K562 (cell line): ENCODE measurements around the gene PIGH. TPM values are rescaled to one million over a fixed set of nuclear protein-coding genes. Genes with fewer than 3 reads are reported as not detected.

Experiments
- ATAC-seq: fragments of 200-7000 bp; cut with Tn5 transposase; 3 replicates; pipeline ENCODE4 v1.9.1; 2020; ENCODE audit warnings: moderate library complexity
- BruUV-seq: library from RNA; stranded (reverse); fragments of 400-500 nt; replicated peaks from 2 replicates; lab custom pipeline; 2021; lab: Mats Ljungman, UMichigan
- CTCF ChIA-PET: fragments of 300-600 bp; formaldehyde crosslinking; extraction: SDS; loops from one replicate; lab custom pipeline; 2021; ENCODE audit warnings: low intra/inter-chr PET ratio; lab: Yijun Ruan, JAX
- POLR2A ChIA-PET: fragments of 300-600, 350-650 bp; sonication (Branson Sonifier 250); formaldehyde crosslinking; extraction: SDS; loops from one replicate; lab custom pipeline; 2021; ENCODE audit warnings: antibody characterized with exemption, inconsistent platforms; lab: Yijun Ruan, JAX
- DNase-seq, 4 experiments: peaks; one replicate each; pipeline versions ENCODE4 v3.0.0 to v3.0.0-alpha.2; 2011 to 2018; ENCODE audit warnings: low spot score in 3 of 4, mixed read lengths in 3 of 4; ENCODE audit errors: extremely low read depth in 1 of 4
- FAIRE-seq: peaks from 2 replicates; lab custom pipeline; 2011; peaks lifted over from hg19 to GRCh38; lab: Jason Lieb, UNC
- H2AFZ ChIP-seq: 2 replicates; pipeline ENCODE4 v1.6.0; 2011; ENCODE audit warnings: low read depth, low read length, control low read depth, inconsistent platforms
- H3K27ac ChIP-seq: fragments of 200-600 bp; 3 replicates; pipeline ENCODE4 v1.8.0; 2011; ENCODE audit warnings: low read depth, mild to moderate bottlenecking, control low read depth, inconsistent platforms, low read length, moderate library complexity, mixed read lengths; ENCODE audit errors: extremely low read depth
- H3K27me3 ChIP-seq, 2 experiments: fragments of 300-600 bp in 1 of 2; 2 replicates in 1 of 2; 3 replicates in 1 of 2; pipeline versions ENCODE4 v1.6.0 to v1.8.0; 2011; ENCODE audit warnings: inconsistent platforms in 2 of 2, low read length in 2 of 2, mild to moderate bottlenecking in 1 of 2, mixed read lengths in 1 of 2, moderate library complexity in 1 of 2; ENCODE audit not compliant: control insufficient read depth in 2 of 2, insufficient read depth in 2 of 2
- H3K36me3 ChIP-seq: fragments of 300-600 bp; 3 replicates; pipeline ENCODE4 v1.8.0; 2011; ENCODE audit warnings: mild to moderate bottlenecking, low read length, inconsistent platforms; ENCODE audit not compliant: control insufficient read depth, insufficient read depth
- H3K4me1 ChIP-seq, 2 experiments: fragments of 200-600 bp in 1 of 2; replicated peaks in 1 of 2; 2 replicates in 1 of 2; 3 replicates in 1 of 2; pipeline versions ENCODE4 v1.5.1 to v1.8.0; 2011; ENCODE audit warnings: inconsistent platforms in 2 of 2, low read length in 2 of 2, mild to moderate bottlenecking in 1 of 2, mixed read lengths in 1 of 2, moderate library complexity in 1 of 2; ENCODE audit not compliant: control insufficient read depth in 2 of 2, insufficient read depth in 2 of 2
- H3K4me2 ChIP-seq: 2 replicates; pipeline ENCODE4 v1.6.1; 2011; ENCODE audit warnings: low read length, control low read depth, inconsistent platforms, mixed read lengths; ENCODE audit not compliant: insufficient read depth
- H3K4me3 ChIP-seq: fragments of 200-600 bp; sonication (generic), shearing (Covaris generic); 2 replicates; pipeline ENCODE4 v1.5.1; 2016; ENCODE audit warnings: control low read depth, inconsistent platforms
- H3K79me2 ChIP-seq: fragments of 200-600 bp; 3 replicates; pipeline ENCODE4 v1.8.0; 2011; ENCODE audit warnings: low read length, inconsistent platforms; ENCODE audit not compliant: control insufficient read depth, insufficient read depth
- H3K9ac ChIP-seq, 2 experiments: 2 replicates each; pipeline versions ENCODE4 v1.6.0 to v1.6.1; 2011; ENCODE audit warnings: low read depth in 2 of 2, low read length in 2 of 2, control low read depth in 1 of 2, inconsistent platforms in 1 of 2, mild to moderate bottlenecking in 1 of 2, mixed read lengths in 1 of 2; ENCODE audit not compliant: insufficient read depth in 1 of 2
- H3K9me1 ChIP-seq: one replicate; pipeline ENCODE4 v1.6.0; 2011; ENCODE audit warnings: inconsistent platforms, mild to moderate bottlenecking, low read length, moderate library complexity; ENCODE audit not compliant: control insufficient read depth, insufficient read depth
- H3K9me3 ChIP-seq: replicated peaks from 2 replicates; pipeline ENCODE4 v1.5.1; 2011; ENCODE audit warnings: low read depth, low read length, inconsistent platforms; ENCODE audit not compliant: control insufficient read depth, insufficient read depth
- H4K20me1 ChIP-seq: replicated peaks from 2 replicates; pipeline ENCODE4 v1.6.1; 2011; ENCODE audit warnings: low read length, inconsistent platforms, mixed read lengths; ENCODE audit not compliant: control insufficient read depth, insufficient read depth
- ETV1 ChIP-seq: fragments of 450-650 bp; conservative IDR thresholded peaks from 2 replicates; pipeline ENCODE4 v1.6.1; 2016; ENCODE audit warnings: missing genetic modification characterization, control low read depth, low read depth, missing compliant biosample characterization
- HMGXB4 ChIP-seq: sonication (generic); formaldehyde crosslinking; IDR thresholded peaks from 2 replicates; pipeline ENCODE4 v1.8.1; 2023; ENCODE audit warnings: mild to moderate bottlenecking, missing genetic modification reagents
- HNRNPL ChIP-seq: fragments of 200-400 bp; formaldehyde crosslinking; IDR thresholded peaks from 2 replicates; pipeline ENCODE4 v1.6.1; 2017; ENCODE audit warnings: low read depth, mild to moderate bottlenecking, low read length
- IFI16 ChIP-seq: fragments of 250-450 bp; sonication (Bioruptor Pico); IDR thresholded peaks from 2 replicates; pipeline ENCODE4 v2.1.2; 2022; ENCODE audit warnings: mild to moderate bottlenecking, inconsistent platforms
- NFATC3 ChIP-seq: fragments of 450-650 bp; IDR thresholded peaks from 2 replicates; pipeline ENCODE4 v1.6.1; 2017; ENCODE audit warnings: mild to moderate bottlenecking
- PRDM10 ChIP-seq: fragments of 450-650 bp; IDR thresholded peaks from 2 replicates; pipeline ENCODE4 v1.6.1; 2018; ENCODE audit not compliant: partially characterized antibody
- PTTG1 ChIP-seq: fragments of 450-650 bp; IDR thresholded peaks from 2 replicates; pipeline ENCODE4 v1.6.1; 2016; ENCODE audit warnings: low read depth, mild to moderate bottlenecking, missing genetic modification characterization, missing compliant biosample characterization
- RNF2 ChIP-seq: sonication (generic); IDR thresholded peaks from 2 replicates; pipeline ENCODE4 v1.6.1; 2016
- SAFB2 ChIP-seq: fragments of 200-400 bp; formaldehyde crosslinking; IDR thresholded peaks from 2 replicates; pipeline ENCODE4 v1.6.1; 2018; ENCODE audit warnings: borderline replicate concordance, low read length, low read depth, moderate library complexity; ENCODE audit not compliant: severe bottlenecking
- SUPT5H ChIP-seq: fragments of 450-650 bp; IDR thresholded peaks from 2 replicates; pipeline ENCODE4 v1.6.1; 2016
- TOE1 ChIP-seq, 2 experiments: fragments of 450-650 bp in 1 of 2; sonication (generic) in 1 of 2; formaldehyde crosslinking in 1 of 2; IDR thresholded peaks; 2 replicates each; pipeline versions ENCODE4 v1.7.1 to v1.8.0; 2016 to 2022; ENCODE audit warnings: borderline replicate concordance in 2 of 2, mild to moderate bottlenecking in 2 of 2, antibody characterized with exemption in 1 of 2, inconsistent platforms in 1 of 2, low read depth in 1 of 2, missing genetic modification reagents in 1 of 2, moderate library complexity in 1 of 2
- XRCC3 ChIP-seq: fragments of 450-650 bp; IDR thresholded peaks from 2 replicates; pipeline ENCODE4 v1.6.1; 2017; ENCODE audit warnings: mild to moderate bottlenecking, moderate library complexity
- ZFP91 ChIP-seq: sonication (generic); formaldehyde crosslinking; IDR thresholded peaks from 2 replicates; pipeline ENCODE4 v1.8.0; 2022; ENCODE audit warnings: mild to moderate bottlenecking, missing genetic modification reagents
- WGBS: fragments of 100-300 bp; shearing (Covaris generic); methylation state at CpG from one replicate; pipeline ENCODE4 v1.1.6; 2016; ENCODE audit warnings: low coverage, mixed read lengths; ENCODE audit not compliant: insufficient coverage; ENCODE audit errors: missing lambda C conversion rate; 5-methylcytosine and 5-hydroxymethylcytosine counted together
- in situ Hi-C: fragments of 300-500 bp; cut with MboI; formaldehyde crosslinking; loops from 4 replicates; pipeline ENCODE4 v1.15.0; 2018; ENCODE audit warnings: inconsistent platforms, mixed read lengths
- intact Hi-C: fragments of 100-400 bp; cut with micrococcal nuclease; formaldehyde crosslinking; loops from 2 replicates; pipeline ENCODE4 v1.14.2; 2022
- polyA plus RNA-seq, 8 experiments: library from polyadenylated mRNA; depleted of rRNA in 4 of 8; stranded (reverse) in 5 of 8; unstranded in 3 of 8; fragments of >200 nt; fragmentation: Nextera tagmentation in 2 of 8; fragmentation: Illumina TruSeq in 1 of 8; extraction: Ambion mirVana in 2 of 8; extraction: Trizol in 1 of 8; gene quantifications; 2 replicates each; pipeline versions ENCODE4 v1.2.1 to v1.2.3, GENCODE V29; 2011 to 2014; ENCODE audit warnings: inconsistent platforms in 1 of 8, missing spikeins in 1 of 8
- total RNA-seq, 7 experiments: library from RNA; depleted of rRNA in 6 of 7; stranded (reverse); fragments of >200 nt in 6 of 7; fragmentation: Illumina TruSeq in 2 of 7; extraction: Trizol in 2 of 7; gene quantifications; 2 replicates each; pipeline versions ENCODE4 v1.2.1 to v1.2.3, GENCODE V29; 2011 to 2021; ENCODE audit warnings: low replicate concordance in 1 of 7

PIGH gene
- total and polyA plus RNA-seq, 9 of the 15 experiments (the other 6 are each of a cell fraction or from before 2014, with no cell fraction given): 21.1 to 53.4 (median 24.7) TPM

- DNase-seq (peak; percentile 38 to 79 (median 56)), ATAC-seq (peak; percentile 98), FAIRE-seq (peak; percentile 91)
- in situ Hi-C loops (no loop called here), intact Hi-C loops (no loop called here)
- H3K79me2 ChIP-seq: no peaks in the 10 kb centered on the region
- H3K4me3 ChIP-seq: peak overlapping the region; percentile 26
- no peaks in the 10 kb centered on the region; the same call in 2 of the 3 replicates for H3K36me3 ChIP-seq
- H3K9ac ChIP-seq: peak overlapping the region; percentile 64 to 79; a peak in 3 of 4 replicates
- CTCF ChIA-PET: no interaction called here
- H3K4me2 ChIP-seq: peak overlapping the region; percentile 71
- H3K9me3 ChIP-seq: no peaks in the 10 kb centered on the region
- TSS peak; percentile 95 for BruUV-seq
- H4K20me1 ChIP-seq: no peaks in the 10 kb centered on the region
- POLR2A ChIA-PET: interaction anchor here (0.5 to 2.1 kb wide), 11 partner anchors 10 to 182 kb away, joined by 3 to 13 read pairs (median 4); partner anchors contain the start of genes EIF2S1 and PLEKHH1
- H3K4me1 ChIP-seq: peaks cover 4% of the 10 kb centered on the region in 2 experiments; a peak in 3 of 5 replicates
- H3K9me1 ChIP-seq: no peaks in the 10 kb centered on the region
- WGBS: 7% methylated on average over 22 of the region's 24 CpGs
- H3K27me3 ChIP-seq: no peaks in the 10 kb centered on the region
- peak overlapping the region; percentile 56 for H3K27ac ChIP-seq
- H2AFZ ChIP-seq: peak overlapping the region; percentile 93
- TF ChIP-seq PTTG1 (no peak), SAFB2 (no peak), HMGXB4 (CRISPR knock-in tag) (no peak), PRDM10 (peak; percentile 58), SUPT5H (peak; percentile 74), IFI16 (no peak), XRCC3 (no peak), RNF2 (no peak), HNRNPL (no peak), NFATC3 (no peak), ETV1 (tag) (peak; percentile 67), TOE1 (IDR thresholded peaks at IDR 0.05; ENCODE audit: borderline replicate concordance) (no peak), TOE1 (CRISPR knock-in tag; IDR thresholded peaks at IDR 0.05; ENCODE audit: borderline replicate concordance, low read depth) (no peak), ZFP91 (no peak)
These were observed 58.4 kb downstream of the PIGH start for GRCh38 chr14:67541448-67542387.
